ENCODE measurements around the gene SESTD1. TPM values are rescaled to one million over a fixed set of nuclear protein-coding genes. Genes with fewer than 3 reads are reported as not detected.
A peak's percentile ranks its signal among the peaks of the same experiment; 100 is the strongest.

SESTD1 gene
- polyA plus RNA-seq, 3 donors = 25.3 to 44.4 (median 25.3) TPM

- Histone ChIP-seq H3K9me3 (replicated peaks in 1 of 2; ENCODE audit: control insufficient read depth in 1 of 2, insufficient read depth in 1 of 2, low read length in 2 of 2) (no peaks in the 10 kb centered on the region), H3K36me3 (replicated peaks in 1 of 2; ENCODE audit: control insufficient read depth in 1 of 2, insufficient read depth in 2 of 2, low read length in 2 of 2) (no peaks in the 10 kb centered on the region), H3K4me2 (replicated peaks; ENCODE audit: extremely low read depth, low read length, poor library complexity, severe bottlenecking) (peak overlapping the region; percentile 92), H3K79me2 (ENCODE audit: insufficient read depth, low read length) (peaks cover 40% of the 10 kb centered on the region), H4K20me1 (ENCODE audit: insufficient read depth, low read length) (peaks cover 29% of the 10 kb centered on the region), H2AFZ (ENCODE audit: insufficient read depth, low read depth, low read length, poor library complexity, severe bottlenecking) (peak overlapping the region; percentile 69), H3K4me1 (ENCODE audit: control insufficient read depth in 1 of 2, insufficient read depth in 2 of 2, low read length in 2 of 2) (peaks cover 31 to 53% of the 10 kb centered on the region in 2 donors), H3K27ac (ENCODE audit: low read depth in 1 of 2, low read length in 2 of 2) (peak overlapping the region; percentile 97 to 98), H3K27me3 (ENCODE audit: control insufficient read depth in 2 of 2, insufficient read depth in 2 of 2, low read length in 2 of 2) (no peaks in the 10 kb centered on the region), H3K9ac (ENCODE audit: insufficient read depth, low read length, poor library complexity, severe bottlenecking) (peak overlapping the region; percentile 87), H3K4me3 (replicated peaks in 1 of 3; ENCODE audit: low read depth in 2 of 3, low read length in 3 of 3) (peak overlapping the region; percentile 38 to 92 (median 51))
- Mint-ChIP-seq H3K27me3 (ENCODE audit: low read depth in 3 of 3) (no peaks in the 10 kb centered on the region), H3K27ac (peak overlapping the region; percentile 99 to 100 (median 100)), H3K9me3 (peaks cover 0 to 2% (median 0%) of the 10 kb centered on the region in 7 donors), H3K36me3 (no peaks in the 10 kb centered on the region), H3K4me1 (peaks cover 56% of the 10 kb centered on the region), H3K4me3 (peak overlapping the region; percentile 81 to 93)
- intact Hi-C loops (cut with micrococcal nuclease) = loop anchor here in 1 of 2 donors (5.0 kb wide), 1 partner anchor 33 kb away; no protein-coding TSS in a partner anchor
- 32% methylated on average over 2 of the region's 5 CpGs for WGBS (ENCODE audit: insufficient coverage)
- DNase-seq = peak; percentile 78 to 94 (median 94)
- no peak for TF ChIP-seq CTCF (IDR thresholded peaks at IDR 0.05)
Observed at GRCh38 chr2:179265082-179265510, 464 bp upstream of the SESTD1 start.

GRCh38 chr2:179263446-179264367, 925 bp downstream of the SESTD1 start:
- no peaks in the 10 kb centered on the region for H3K36me3 Mint-ChIP-seq
- intact Hi-C loops (cut with micrococcal nuclease) = no loop called here
- H3K4me1 ChIP-seq (ENCODE audit: control insufficient read depth in 1 of 2, insufficient read depth in 2 of 2, low read length in 2 of 2) = peaks cover 27 to 48% of the 10 kb centered on the region in 2 donors

More at GRCh38 chr2:179263446-179264367, 925 bp downstream of the SESTD1 start:
- no peaks in the 10 kb centered on the region for H3K27me3 Mint-ChIP-seq (ENCODE audit: low read depth in 3 of 3)
- peak overlapping the region; percentile 87 for H3K9ac ChIP-seq (ENCODE audit: insufficient read depth, low read length, poor library complexity, severe bottlenecking)
- H3K27ac ChIP-seq (ENCODE audit: low read depth in 1 of 2, low read length in 2 of 2) = peak overlapping the region; percentile 37 to 98
- H3K79me2 ChIP-seq (ENCODE audit: insufficient read depth, low read length) = peaks cover 54% of the 10 kb centered on the region
- peaks cover 43% of the 10 kb centered on the region for H4K20me1 ChIP-seq (ENCODE audit: insufficient read depth, low read length)
- under 1% methylated on average over 56 of the region's 62 CpGs for WGBS (ENCODE audit: insufficient coverage)
- peaks cover 57% of the 10 kb centered on the region for H3K4me1 Mint-ChIP-seq
- H3K27me3 ChIP-seq (ENCODE audit: control insufficient read depth in 2 of 2, insufficient read depth in 2 of 2, low read length in 2 of 2) = no peaks in the 10 kb centered on the region
- peak; percentile 17 to 49 (median 32) for DNase-seq
- TF ChIP-seq CTCF (IDR thresholded peaks at IDR 0.05) = no peak
- H3K9me3 ChIP-seq (replicated peaks in 1 of 2; ENCODE audit: control insufficient read depth in 1 of 2, insufficient read depth in 1 of 2, low read length in 2 of 2) = no peaks in the 10 kb centered on the region
- peak overlapping the region; percentile 94 to 95 for H3K4me3 Mint-ChIP-seq
- H3K9me3 Mint-ChIP-seq = peaks cover 0 to 2% (median 0%) of the 10 kb centered on the region in 7 donors
- H3K4me3 ChIP-seq (replicated peaks in 1 of 3; ENCODE audit: low read depth in 2 of 3, low read length in 3 of 3) = peak overlapping the region; percentile 60 to 92 (median 82)
- H3K27ac Mint-ChIP-seq = peak overlapping the region; percentile 91 to 99 (median 95)
- peak overlapping the region; percentile 69 for H2AFZ ChIP-seq (ENCODE audit: insufficient read depth, low read depth, low read length, poor library complexity, severe bottlenecking)
- no peaks in the 10 kb centered on the region for H3K36me3 ChIP-seq (replicated peaks in 1 of 2; ENCODE audit: control insufficient read depth in 1 of 2, insufficient read depth in 2 of 2, low read length in 2 of 2)
- peak overlapping the region; percentile 92 for H3K4me2 ChIP-seq (replicated peaks; ENCODE audit: extremely low read depth, low read length, poor library complexity, severe bottlenecking)

All from CD14-positive monocyte (primary cell).